ENCODE data around the gene PRDM1.

- no peak for TF ChIP-seq CTCF (conservative IDR thresholded peaks at IDR 0.05)
- no peak for TF ChIP-seq EZH2 (IDR thresholded peaks at IDR 0.05; ENCODE audit: low read depth)
Measured at GRCh38 chr6:106101466-106101865, 15.3 kb downstream of the PRDM1 start.
